Liver (tissue), 3 donors: ENCODE data around the gene PHTF1.

Source experiments
- FOXA1 ChIP-seq: IDR thresholded peaks from 2 replicates; pipeline ENCODE4 v1.6.1; 2016; ENCODE audit warnings: antibody characterized with exemption
- GABPA ChIP-seq, 2 donors: IDR thresholded peaks in 1 of 2; conservative IDR thresholded peaks in 1 of 2; 2 replicates each; pipeline ENCODE4 v1.6.1; 2016; ENCODE audit warnings: antibody characterized with exemption in 2 of 2, mild to moderate bottlenecking in 1 of 2, moderate library complexity in 1 of 2
- RAD21 ChIP-seq, 2 donors: IDR thresholded peaks; 2 replicates each; pipeline ENCODE4 v1.6.1; 2016; ENCODE audit warnings: antibody characterized with exemption in 2 of 2, mild to moderate bottlenecking in 2 of 2
- TAF1 ChIP-seq: conservative IDR thresholded peaks from 2 replicates; pipeline ENCODE4 v1.6.1; 2016; ENCODE audit warnings: antibody characterized with exemption, mild to moderate bottlenecking
- YY1 ChIP-seq: IDR thresholded peaks from 2 replicates; pipeline ENCODE4 v1.6.1; 2016; ENCODE audit warnings: antibody characterized with exemption, mild to moderate bottlenecking
- TF ChIP-seq, protein P1 (sequence below): fragments of 150-350 bp; IDR thresholded peaks from 2 replicates; pipeline ENCODE4 v1.5.1; 2017; ENCODE audit warnings: improper control_type of control experiment, low read depth, low read length; ENCODE audit not compliant: missing input control
- TF ChIP-seq, protein P2 (sequence below): IDR thresholded peaks from 2 replicates; pipeline ENCODE4 v1.6.1; 2016; ENCODE audit warnings: antibody characterized with exemption
- TF ChIP-seq, protein P3 (sequence below): IDR thresholded peaks from 2 replicates; pipeline ENCODE4 v1.6.1; 2016; ENCODE audit warnings: antibody characterized with exemption
- TF ChIP-seq, protein P4 (sequence below): IDR thresholded peaks from 2 replicates; pipeline ENCODE4 v1.6.1; 2016; ENCODE audit warnings: antibody characterized with exemption, mild to moderate bottlenecking
- donor health status: healthy.
- donor health status: healthy.

DNA sequence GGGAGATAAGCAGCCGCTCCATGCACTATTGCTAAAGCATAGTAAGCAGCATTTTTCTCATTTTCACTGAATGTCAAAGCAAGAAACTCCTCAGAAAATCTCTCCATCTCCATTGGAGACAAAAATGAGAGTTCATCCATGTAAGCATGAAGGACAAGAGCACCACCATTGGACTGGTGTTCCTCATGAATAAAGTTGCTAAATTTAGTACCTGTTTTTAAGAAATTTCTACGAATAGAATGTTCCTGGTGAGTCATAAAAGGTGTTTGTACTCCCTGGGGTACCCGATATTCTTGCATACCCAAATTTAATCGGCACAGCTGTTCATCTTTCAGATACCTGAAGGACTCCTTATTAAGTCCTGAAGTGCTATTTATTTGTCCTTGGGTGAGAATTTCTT, 38.2 kb upstream of the PHTF1 start:
- TF ChIP-seq, protein P1, sequence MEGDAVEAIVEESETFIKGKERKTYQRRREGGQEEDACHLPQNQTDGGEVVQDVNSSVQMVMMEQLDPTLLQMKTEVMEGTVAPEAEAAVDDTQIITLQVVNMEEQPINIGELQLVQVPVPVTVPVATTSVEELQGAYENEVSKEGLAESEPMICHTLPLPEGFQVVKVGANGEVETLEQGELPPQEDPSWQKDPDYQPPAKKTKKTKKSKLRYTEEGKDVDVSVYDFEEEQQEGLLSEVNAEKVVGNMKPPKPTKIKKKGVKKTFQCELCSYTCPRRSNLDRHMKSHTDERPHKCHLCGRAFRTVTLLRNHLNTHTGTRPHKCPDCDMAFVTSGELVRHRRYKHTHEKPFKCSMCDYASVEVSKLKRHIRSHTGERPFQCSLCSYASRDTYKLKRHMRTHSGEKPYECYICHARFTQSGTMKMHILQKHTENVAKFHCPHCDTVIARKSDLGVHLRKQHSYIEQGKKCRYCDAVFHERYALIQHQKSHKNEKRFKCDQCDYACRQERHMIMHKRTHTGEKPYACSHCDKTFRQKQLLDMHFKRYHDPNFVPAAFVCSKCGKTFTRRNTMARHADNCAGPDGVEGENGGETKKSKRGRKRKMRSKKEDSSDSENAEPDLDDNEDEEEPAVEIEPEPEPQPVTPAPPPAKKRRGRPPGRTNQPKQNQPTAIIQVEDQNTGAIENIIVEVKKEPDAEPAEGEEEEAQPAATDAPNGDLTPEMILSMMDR: no peak
- no peak for TF ChIP-seq YY1
- TF ChIP-seq, protein P2, sequence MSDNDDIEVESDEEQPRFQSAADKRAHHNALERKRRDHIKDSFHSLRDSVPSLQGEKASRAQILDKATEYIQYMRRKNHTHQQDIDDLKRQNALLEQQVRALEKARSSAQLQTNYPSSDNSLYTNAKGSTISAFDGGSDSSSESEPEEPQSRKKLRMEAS: no peak
- TF ChIP-seq GABPA (IDR thresholded peaks at IDR 0.05 in 1 of 2, conservative IDR thresholded peaks at IDR 0.05 in 1 of 2): no peak
- TF ChIP-seq FOXA1: no peak
- no peak for TF ChIP-seq TAF1
- TF ChIP-seq, protein P3, sequence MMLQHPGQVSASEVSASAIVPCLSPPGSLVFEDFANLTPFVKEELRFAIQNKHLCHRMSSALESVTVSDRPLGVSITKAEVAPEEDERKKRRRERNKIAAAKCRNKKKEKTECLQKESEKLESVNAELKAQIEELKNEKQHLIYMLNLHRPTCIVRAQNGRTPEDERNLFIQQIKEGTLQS: no peak
- no peak for TF ChIP-seq RAD21 (IDR thresholded peaks at IDR 0.05)
- TF ChIP-seq, protein P4, sequence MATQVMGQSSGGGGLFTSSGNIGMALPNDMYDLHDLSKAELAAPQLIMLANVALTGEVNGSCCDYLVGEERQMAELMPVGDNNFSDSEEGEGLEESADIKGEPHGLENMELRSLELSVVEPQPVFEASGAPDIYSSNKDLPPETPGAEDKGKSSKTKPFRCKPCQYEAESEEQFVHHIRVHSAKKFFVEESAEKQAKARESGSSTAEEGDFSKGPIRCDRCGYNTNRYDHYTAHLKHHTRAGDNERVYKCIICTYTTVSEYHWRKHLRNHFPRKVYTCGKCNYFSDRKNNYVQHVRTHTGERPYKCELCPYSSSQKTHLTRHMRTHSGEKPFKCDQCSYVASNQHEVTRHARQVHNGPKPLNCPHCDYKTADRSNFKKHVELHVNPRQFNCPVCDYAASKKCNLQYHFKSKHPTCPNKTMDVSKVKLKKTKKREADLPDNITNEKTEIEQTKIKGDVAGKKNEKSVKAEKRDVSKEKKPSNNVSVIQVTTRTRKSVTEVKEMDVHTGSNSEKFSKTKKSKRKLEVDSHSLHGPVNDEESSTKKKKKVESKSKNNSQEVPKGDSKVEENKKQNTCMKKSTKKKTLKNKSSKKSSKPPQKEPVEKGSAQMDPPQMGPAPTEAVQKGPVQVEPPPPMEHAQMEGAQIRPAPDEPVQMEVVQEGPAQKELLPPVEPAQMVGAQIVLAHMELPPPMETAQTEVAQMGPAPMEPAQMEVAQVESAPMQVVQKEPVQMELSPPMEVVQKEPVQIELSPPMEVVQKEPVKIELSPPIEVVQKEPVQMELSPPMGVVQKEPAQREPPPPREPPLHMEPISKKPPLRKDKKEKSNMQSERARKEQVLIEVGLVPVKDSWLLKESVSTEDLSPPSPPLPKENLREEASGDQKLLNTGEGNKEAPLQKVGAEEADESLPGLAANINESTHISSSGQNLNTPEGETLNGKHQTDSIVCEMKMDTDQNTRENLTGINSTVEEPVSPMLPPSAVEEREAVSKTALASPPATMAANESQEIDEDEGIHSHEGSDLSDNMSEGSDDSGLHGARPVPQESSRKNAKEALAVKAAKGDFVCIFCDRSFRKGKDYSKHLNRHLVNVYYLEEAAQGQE: no peak
